C4-2B (cell line): ENCODE measurements around the gene LRBA.

Experiments used
- H3K27ac ChIP-seq: fragments of 450-650 bp; 2 replicates; pipeline ENCODE4 v1.5.1; 2017
- ZFX ChIP-seq: fragments of 450-650 bp; IDR thresholded peaks from 2 replicates; pipeline ENCODE4 v1.6.1; 2017
- TF ChIP-seq, protein P1 (sequence below): fragments of 450-650 bp; conservative IDR thresholded peaks from 2 replicates; pipeline ENCODE4 v1.5.1; 2017; ENCODE audit warnings: mild to moderate bottlenecking

LRBA gene

DNA sequence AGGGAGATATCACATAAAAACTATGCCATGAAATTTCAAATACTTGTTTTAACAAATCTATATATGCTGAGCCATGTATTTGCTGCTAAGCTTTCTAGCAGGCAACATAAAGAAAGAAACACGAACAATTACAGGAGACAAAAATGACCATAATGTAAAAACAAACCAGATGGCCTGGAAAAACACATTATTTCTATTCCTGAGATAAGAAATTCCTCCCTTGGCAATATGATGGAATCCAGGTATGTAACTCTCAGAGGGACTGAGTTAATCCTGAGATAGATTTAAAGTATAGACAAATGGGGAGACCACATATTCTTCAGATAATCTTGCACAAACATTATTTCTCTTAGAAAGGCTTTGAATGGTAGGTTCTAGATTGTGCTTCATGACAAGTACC is 657.3 kb downstream of the LRBA start:
- no peak overlapping the region for H3K27ac ChIP-seq
- TF ChIP-seq, protein P1, sequence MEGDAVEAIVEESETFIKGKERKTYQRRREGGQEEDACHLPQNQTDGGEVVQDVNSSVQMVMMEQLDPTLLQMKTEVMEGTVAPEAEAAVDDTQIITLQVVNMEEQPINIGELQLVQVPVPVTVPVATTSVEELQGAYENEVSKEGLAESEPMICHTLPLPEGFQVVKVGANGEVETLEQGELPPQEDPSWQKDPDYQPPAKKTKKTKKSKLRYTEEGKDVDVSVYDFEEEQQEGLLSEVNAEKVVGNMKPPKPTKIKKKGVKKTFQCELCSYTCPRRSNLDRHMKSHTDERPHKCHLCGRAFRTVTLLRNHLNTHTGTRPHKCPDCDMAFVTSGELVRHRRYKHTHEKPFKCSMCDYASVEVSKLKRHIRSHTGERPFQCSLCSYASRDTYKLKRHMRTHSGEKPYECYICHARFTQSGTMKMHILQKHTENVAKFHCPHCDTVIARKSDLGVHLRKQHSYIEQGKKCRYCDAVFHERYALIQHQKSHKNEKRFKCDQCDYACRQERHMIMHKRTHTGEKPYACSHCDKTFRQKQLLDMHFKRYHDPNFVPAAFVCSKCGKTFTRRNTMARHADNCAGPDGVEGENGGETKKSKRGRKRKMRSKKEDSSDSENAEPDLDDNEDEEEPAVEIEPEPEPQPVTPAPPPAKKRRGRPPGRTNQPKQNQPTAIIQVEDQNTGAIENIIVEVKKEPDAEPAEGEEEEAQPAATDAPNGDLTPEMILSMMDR: no peak
- TF ChIP-seq ZFX: no peak

DNA sequence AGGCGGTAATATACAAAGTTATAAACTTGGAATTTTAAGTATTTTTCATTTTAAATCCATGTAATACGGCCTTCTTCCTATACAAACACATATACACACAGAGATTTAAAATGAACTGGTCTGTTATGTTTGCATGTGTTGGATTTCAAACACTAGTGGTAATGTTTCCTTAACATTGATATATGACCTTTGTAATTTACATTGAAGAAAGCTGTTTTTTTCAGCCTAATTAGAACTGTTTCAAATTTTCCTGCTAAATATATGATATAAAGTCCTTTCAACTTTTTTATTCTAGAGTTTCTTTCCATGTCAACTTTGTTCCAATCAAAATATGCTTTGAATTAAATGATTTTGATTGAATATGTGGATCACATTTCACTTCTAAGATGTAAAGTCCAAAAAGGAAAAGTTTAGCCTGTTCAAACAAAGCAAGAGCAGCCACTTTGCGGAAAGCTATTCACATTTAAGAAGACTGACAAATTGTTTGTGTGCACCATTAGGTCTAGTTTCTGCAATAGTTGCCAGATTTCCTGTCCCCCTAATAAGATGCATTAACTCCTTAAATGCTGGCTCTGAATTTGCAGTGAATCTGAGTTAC is 659.1 kb downstream of the LRBA start:
- TF ChIP-seq, protein P1: no peak
- no peak for TF ChIP-seq ZFX
- no peak overlapping the region for H3K27ac ChIP-seq

DNA sequence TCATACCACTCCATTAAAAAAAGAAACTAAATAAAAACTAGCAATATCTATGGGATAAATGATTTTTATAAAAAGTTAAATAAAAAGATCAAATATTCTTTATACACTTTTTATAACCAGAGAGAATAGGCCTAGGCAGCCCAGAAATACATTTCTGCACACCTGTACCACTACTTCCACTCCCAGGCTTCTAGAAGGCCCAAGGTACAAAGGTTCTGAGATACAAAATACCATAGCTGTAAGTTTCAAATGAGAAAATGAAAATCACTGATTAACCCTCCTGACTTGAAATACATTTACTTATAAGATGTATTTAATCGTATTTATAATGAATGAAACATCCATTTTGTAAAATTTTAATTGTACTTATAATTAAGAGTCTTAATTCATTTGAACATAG is 659.7 kb downstream of the LRBA start:
- no peak overlapping the region for H3K27ac ChIP-seq
- TF ChIP-seq, protein P1: no peak

DNA sequence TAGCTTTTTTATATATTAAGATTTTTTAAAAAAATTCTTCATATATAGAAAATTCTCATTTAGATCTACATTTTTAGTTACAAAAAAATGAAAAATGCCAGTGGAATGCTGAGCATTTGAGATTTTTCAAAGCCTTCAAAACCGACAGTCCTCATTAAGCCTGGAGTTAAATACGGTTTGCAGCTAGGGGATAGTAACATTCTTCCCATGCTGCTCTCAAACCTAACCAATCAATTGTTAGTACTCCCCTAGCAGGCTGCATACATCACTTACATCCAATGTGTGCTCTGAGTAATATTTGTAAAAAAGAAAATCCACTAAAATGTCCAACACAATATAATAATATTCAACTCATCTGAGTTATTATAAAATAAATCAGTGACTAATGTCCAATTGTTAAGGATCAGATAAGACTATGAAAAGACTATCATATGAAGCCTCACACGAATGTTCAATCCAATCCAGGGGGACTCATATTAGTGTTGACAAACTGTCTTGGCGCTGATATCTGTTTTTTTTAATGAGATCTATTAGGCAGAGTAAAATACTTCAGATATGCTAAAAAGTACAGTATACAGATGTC is 660.8 kb downstream of the LRBA start:
- TF ChIP-seq ZFX: no peak
- TF ChIP-seq, protein P1: no peak
- no peak overlapping the region for H3K27ac ChIP-seq

DNA sequence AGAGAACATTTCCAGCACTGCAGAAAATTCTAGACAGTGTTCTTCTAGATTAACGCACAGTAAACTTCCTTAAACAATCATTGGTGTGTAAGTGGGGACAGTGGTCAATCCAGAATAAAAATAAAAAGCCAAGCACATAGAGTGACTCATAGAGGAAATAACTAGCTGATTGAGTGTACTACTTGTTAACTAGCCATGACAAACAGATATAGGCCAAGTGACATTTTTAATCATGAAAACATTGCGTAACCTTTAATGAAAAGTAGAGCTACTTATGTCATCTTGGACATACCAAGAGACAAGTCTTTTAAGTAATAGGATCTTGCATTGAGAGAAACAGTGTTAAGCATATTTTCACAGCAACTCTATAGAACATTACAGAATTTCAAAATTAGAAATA is 667.0 kb downstream of the LRBA start:
- no peak for TF ChIP-seq ZFX
- TF ChIP-seq, protein P1: no peak
- no peak overlapping the region for H3K27ac ChIP-seq

DNA sequence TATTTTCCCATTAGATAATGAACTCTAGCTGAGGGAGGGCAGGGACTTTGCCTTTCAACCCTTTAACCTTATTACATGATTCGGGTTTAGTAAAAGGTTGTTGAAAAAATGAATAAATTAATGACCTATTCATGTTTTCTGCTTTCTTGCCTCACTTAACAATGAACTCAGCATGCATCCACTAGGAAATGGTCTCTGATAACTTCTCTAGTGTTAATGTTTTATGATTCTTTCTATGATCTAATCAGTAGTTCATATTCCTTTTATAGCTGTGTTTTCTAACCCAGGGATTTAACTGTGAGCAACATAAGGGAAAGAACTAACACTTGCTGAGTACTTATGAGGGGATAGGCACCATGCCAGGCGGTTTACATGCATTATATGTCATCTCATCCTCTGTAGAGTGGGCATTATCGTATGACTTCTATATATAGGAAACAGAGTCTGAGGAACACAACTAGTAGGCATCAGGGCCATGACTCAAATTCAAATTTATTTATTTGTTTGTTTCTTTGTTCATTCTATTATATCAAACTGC is 669.8 kb downstream of the LRBA start:
- TF ChIP-seq ZFX: no peak
- TF ChIP-seq, protein P1: no peak
- H3K27ac ChIP-seq: no peak overlapping the region

DNA sequence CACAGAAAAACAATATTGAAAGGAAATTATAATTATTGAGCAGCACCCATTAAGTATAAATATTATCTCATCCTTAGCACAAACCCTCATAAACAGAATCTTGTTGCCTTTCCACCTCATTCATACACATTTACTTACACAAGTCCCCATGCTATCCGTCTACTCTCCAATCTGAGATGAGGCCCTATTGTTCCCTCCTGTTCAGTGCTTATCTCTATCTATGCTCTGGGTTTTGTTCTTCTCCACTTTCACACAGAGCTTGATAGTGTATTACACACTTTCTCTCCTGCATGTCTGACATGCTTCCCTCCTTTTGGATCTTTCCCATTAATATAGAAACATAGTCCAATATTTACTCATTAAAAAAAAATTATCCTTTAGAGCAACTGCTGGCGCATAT is 671.3 kb downstream of the LRBA start:
- no peak for TF ChIP-seq ZFX
- TF ChIP-seq, protein P1: no peak
- no peak overlapping the region for H3K27ac ChIP-seq
